ENCODE results near the gene ZMIZ2. TPM values are rescaled to one million over a fixed set of nuclear protein-coding genes. Genes with fewer than 3 reads are reported as not detected.

The ZMIZ2 gene
- polyA plus RNA-seq, 1 donor (not counting 4 experiments of a cell fraction or from before 2014, with no cell fraction given) = 3.2 TPM

DNA sequence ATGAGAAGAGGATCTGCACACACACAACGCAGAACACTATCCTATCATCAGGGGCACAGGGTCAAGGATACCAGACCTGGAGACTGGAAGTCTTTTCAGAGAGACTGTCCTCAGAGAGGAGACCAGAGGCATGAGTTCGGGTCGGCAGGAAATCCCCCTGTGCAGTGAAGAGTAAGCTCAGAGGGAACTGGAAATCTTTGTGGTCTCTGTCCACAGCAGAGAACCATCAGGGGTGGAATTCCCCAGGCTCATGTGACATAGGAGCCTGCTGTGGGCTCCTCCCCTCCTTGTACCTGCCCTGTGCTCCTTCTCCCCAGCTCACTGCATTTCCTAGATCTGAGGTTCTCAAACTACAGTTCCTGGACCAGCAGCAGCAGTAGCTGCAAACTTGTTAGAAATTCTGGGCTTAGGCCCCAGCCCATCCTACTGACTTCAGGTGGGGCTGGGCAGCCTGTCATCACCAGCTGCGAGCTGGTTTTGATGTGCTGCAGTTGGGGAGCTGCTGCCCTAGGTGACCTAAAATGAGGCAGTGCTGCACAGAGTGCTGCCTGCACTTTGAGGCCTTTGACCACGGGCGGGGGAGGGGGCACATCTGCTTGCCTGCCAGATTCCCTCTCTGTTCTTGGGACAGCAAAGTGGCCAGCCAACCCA is 2.4 kb downstream of the ZMIZ2 start:
- H3K4me1 ChIP-seq (ENCODE audit: control insufficient read depth, extremely low read depth, insufficient read depth, low read length) = peaks cover 34% of the 10 kb centered on the region
- H3K9me1 ChIP-seq (ENCODE audit: control insufficient read depth, extremely low read depth, insufficient read depth, low read length) = peaks cover 6% of the 10 kb centered on the region
- H3K27ac ChIP-seq (ENCODE audit: control insufficient read depth, insufficient read depth, low read length) = no peak overlapping the region
- TF ChIP-seq EZH2 (IDR thresholded peaks at IDR 0.05; ENCODE audit: low read length) = no peak
- peaks cover 3% of the 10 kb centered on the region for H4K20me1 ChIP-seq (ENCODE audit: control insufficient read depth, extremely low read depth, insufficient read depth, low read length)
- FAIRE-seq (no peak), DNase-seq (ENCODE audit: low read depth, low spot score) (no peak)
- H3K9ac ChIP-seq (ENCODE audit: control insufficient read depth, extremely low read depth, insufficient read depth, low read length) = no peak overlapping the region
- no peak overlapping the region for H2AFZ ChIP-seq (ENCODE audit: control insufficient read depth, low read length)
- dilution Hi-C loops (cut with MboI; ENCODE audit: extremely low pct_ligation_motif_present, low sequenced_read_pairs) = no loop called here
- no peak overlapping the region for H3K4me3 ChIP-seq (ENCODE audit: control insufficient read depth in 2 of 3, extremely low read depth in 1 of 3, insufficient read depth in 2 of 3, low read depth in 1 of 3, low read length in 3 of 3)
- no peaks in the 10 kb centered on the region for H3K9me3 ChIP-seq (ENCODE audit: control insufficient read depth, low read depth, low read length)
- peaks cover 0 to 11% of the 10 kb centered on the region in 2 experiments for H3K36me3 ChIP-seq (ENCODE audit: control insufficient read depth in 2 of 2, extremely low read depth in 1 of 2, insufficient read depth in 2 of 2, low read length in 2 of 2)
- H3K4me2 ChIP-seq (ENCODE audit: control insufficient read depth, extremely low read depth, insufficient read depth, low read depth, low read length) = no peak overlapping the region
- no peaks in the 10 kb centered on the region for H3K27me3 ChIP-seq (ENCODE audit: control insufficient read depth, extremely low read depth, insufficient read depth, low read length)
- H3K79me2 ChIP-seq (ENCODE audit: control insufficient read depth, insufficient read depth, low read length) = peaks cover 48% of the 10 kb centered on the region

DNA sequence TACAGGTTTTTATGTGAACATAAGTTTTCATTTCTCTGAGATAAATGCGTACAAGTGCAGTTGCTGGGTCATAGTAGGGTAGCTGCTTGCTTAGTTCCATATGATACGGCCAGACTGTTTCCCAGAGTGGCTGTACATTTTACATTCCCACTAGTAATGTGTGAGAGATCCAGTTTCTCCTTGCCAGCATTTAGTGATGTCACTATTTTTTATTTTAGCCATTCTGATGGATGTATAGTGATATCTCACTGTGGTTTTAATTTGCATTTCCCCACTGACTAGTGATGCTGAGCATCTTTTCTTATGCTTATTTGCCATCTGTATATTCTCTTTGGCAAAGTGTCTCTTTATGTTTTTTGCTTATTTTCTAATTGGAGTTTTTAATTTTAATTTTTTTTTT is 4.2 kb downstream of the ZMIZ2 start:
- no peak overlapping the region for H2AFZ ChIP-seq (ENCODE audit: control insufficient read depth, low read length)
- no peak overlapping the region for H3K9ac ChIP-seq (ENCODE audit: control insufficient read depth, extremely low read depth, insufficient read depth, low read length)
- no peaks in the 10 kb centered on the region for H3K9me3 ChIP-seq (ENCODE audit: control insufficient read depth, low read depth, low read length)
- no peak overlapping the region for H3K27ac ChIP-seq (ENCODE audit: control insufficient read depth, insufficient read depth, low read length)
- TF ChIP-seq, protein P1, sequence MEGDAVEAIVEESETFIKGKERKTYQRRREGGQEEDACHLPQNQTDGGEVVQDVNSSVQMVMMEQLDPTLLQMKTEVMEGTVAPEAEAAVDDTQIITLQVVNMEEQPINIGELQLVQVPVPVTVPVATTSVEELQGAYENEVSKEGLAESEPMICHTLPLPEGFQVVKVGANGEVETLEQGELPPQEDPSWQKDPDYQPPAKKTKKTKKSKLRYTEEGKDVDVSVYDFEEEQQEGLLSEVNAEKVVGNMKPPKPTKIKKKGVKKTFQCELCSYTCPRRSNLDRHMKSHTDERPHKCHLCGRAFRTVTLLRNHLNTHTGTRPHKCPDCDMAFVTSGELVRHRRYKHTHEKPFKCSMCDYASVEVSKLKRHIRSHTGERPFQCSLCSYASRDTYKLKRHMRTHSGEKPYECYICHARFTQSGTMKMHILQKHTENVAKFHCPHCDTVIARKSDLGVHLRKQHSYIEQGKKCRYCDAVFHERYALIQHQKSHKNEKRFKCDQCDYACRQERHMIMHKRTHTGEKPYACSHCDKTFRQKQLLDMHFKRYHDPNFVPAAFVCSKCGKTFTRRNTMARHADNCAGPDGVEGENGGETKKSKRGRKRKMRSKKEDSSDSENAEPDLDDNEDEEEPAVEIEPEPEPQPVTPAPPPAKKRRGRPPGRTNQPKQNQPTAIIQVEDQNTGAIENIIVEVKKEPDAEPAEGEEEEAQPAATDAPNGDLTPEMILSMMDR (optimal IDR thresholded peaks at IDR 0.05 in 1 of 3, IDR thresholded peaks at IDR 0.05 in 1 of 3, conservative IDR thresholded peaks at IDR 0.05 in 1 of 3; ENCODE audit: extremely low read depth in 1 of 3, insufficient read depth in 2 of 3, low read length in 3 of 3) = no peak
- no peak for TF ChIP-seq EZH2 (IDR thresholded peaks at IDR 0.05; ENCODE audit: low read length)
- FAIRE-seq = no peak
- H3K4me3 ChIP-seq (ENCODE audit: control insufficient read depth in 2 of 3, extremely low read depth in 1 of 3, insufficient read depth in 2 of 3, low read depth in 1 of 3, low read length in 3 of 3) = no peak overlapping the region
- peaks cover 3% of the 10 kb centered on the region for H4K20me1 ChIP-seq (ENCODE audit: control insufficient read depth, extremely low read depth, insufficient read depth, low read length)
- DNase-seq (ENCODE audit: low read depth, low spot score) = no peak
- peaks cover 48% of the 10 kb centered on the region for H3K79me2 ChIP-seq (ENCODE audit: control insufficient read depth, insufficient read depth, low read length)
- peaks cover 6% of the 10 kb centered on the region for H3K9me1 ChIP-seq (ENCODE audit: control insufficient read depth, extremely low read depth, insufficient read depth, low read length)
- peaks cover 4 to 17% of the 10 kb centered on the region in 2 experiments for H3K36me3 ChIP-seq (ENCODE audit: control insufficient read depth in 2 of 2, extremely low read depth in 1 of 2, insufficient read depth in 2 of 2, low read length in 2 of 2)
- no peak overlapping the region for H3K4me2 ChIP-seq (ENCODE audit: control insufficient read depth, extremely low read depth, insufficient read depth, low read depth, low read length)
- peaks cover 31% of the 10 kb centered on the region for H3K4me1 ChIP-seq (ENCODE audit: control insufficient read depth, extremely low read depth, insufficient read depth, low read length)
- dilution Hi-C loops (cut with MboI; ENCODE audit: extremely low pct_ligation_motif_present, low sequenced_read_pairs) = no loop called here
- H3K27me3 ChIP-seq (ENCODE audit: control insufficient read depth, extremely low read depth, insufficient read depth, low read length) = no peaks in the 10 kb centered on the region

Measured in keratinocyte (primary cell).